ENCODE results near the gene EIF2B2. TPM values are rescaled to one million over a fixed set of nuclear protein-coding genes. Genes with fewer than 3 reads are reported as not detected.

Gene EIF2B2
- total RNA-seq, 4 donors from 2014 or later = 27.3 to 41.9 (median 35.5) TPM

DNA sequence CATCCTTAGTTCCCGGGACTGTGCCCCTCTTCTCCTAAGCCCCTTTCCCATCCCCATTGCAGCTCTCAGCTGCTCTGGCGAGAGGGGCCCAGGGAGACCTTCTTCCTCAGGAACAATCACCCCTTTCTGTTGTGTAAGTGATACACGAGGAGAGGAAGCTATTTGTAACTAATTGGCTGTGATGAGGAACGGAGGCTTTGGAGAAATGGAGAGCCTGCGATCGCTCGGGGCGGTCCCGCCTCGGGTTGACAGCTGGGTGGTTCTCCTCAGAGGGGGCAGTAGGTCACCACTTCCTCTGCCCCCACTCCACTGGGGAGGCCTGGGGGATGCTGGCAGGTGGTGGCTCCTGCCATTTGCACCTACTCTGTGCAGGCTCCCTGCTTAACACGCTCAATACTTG, 40.7 kb upstream of the EIF2B2 start:
- Histone ChIP-seq H3K9me3 (no peaks in the 10 kb centered on the region), H3K27ac (no peak overlapping the region), H3K4me3 (no peak overlapping the region), H3K4me1 (no peaks in the 10 kb centered on the region), H3K27me3 (no peaks in the 10 kb centered on the region), H3K36me3 (no peaks in the 10 kb centered on the region)
- intact Hi-C loops (cut with DNase I; ENCODE audit: low total_unique reads) = no loop called here
- TF ChIP-seq, protein P1, sequence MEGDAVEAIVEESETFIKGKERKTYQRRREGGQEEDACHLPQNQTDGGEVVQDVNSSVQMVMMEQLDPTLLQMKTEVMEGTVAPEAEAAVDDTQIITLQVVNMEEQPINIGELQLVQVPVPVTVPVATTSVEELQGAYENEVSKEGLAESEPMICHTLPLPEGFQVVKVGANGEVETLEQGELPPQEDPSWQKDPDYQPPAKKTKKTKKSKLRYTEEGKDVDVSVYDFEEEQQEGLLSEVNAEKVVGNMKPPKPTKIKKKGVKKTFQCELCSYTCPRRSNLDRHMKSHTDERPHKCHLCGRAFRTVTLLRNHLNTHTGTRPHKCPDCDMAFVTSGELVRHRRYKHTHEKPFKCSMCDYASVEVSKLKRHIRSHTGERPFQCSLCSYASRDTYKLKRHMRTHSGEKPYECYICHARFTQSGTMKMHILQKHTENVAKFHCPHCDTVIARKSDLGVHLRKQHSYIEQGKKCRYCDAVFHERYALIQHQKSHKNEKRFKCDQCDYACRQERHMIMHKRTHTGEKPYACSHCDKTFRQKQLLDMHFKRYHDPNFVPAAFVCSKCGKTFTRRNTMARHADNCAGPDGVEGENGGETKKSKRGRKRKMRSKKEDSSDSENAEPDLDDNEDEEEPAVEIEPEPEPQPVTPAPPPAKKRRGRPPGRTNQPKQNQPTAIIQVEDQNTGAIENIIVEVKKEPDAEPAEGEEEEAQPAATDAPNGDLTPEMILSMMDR (IDR thresholded peaks at IDR 0.05) = no peak
- no peak for TF ChIP-seq POLR2A (IDR thresholded peaks at IDR 0.05)
- no peak for DNase-seq

DNA sequence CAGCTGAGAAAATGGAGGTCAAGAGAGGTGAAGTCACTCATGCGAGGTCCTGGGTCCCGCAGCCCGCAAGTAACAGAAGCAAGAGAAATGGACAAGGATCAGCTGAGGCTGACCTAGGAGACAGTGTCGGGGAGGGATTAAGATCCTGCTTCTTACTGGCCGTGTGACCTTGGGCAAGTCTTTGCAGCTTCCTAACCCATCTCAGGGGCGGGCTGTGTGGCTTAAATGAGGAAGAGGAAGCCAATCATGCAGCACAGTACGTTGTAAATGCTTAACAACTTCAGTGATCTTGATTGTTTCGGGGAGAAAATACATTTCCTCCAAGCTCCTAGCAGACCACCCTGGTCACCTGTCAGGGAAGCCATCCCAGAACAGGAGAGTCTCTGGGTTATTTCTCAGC, 40.2 kb upstream of the EIF2B2 start:
- H3K36me3 ChIP-seq = no peaks in the 10 kb centered on the region
- H3K4me1 ChIP-seq = no peaks in the 10 kb centered on the region
- H3K4me3 ChIP-seq = no peak overlapping the region
- no peak for DNase-seq
- TF ChIP-seq, protein P1 (IDR thresholded peaks at IDR 0.05) = no peak
- TF ChIP-seq POLR2A (IDR thresholded peaks at IDR 0.05) = no peak
- H3K27me3 ChIP-seq = no peaks in the 10 kb centered on the region
- intact Hi-C loops (cut with DNase I; ENCODE audit: low total_unique reads) = no loop called here
- H3K9me3 ChIP-seq = no peaks in the 10 kb centered on the region
- H3K27ac ChIP-seq = no peak overlapping the region

DNA sequence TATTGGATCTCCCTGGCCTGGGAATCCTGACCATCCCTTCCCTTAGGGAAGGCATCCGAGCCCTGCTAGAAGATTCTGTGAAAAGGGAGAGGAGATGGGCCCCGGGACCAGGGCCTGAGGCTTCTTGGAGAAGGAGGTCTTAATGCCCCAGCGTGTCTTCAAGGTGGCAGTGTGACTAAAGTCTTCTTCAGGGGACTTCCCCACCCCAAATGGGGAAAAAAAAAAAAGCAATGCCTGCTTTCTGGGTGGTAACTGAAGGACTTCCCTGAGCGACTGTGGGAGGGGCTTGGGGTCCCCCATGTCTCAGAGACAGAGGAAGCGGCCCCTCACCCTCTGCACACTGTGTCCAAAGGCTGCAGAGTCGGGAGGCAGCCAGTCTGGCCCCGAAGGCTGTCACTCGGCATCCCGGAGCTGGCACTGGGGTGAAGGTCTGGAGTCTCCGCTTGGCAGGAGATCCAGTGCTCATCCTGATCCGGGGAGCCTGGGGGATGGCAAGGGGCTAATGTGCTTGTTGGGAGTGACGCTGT, 39.5 kb upstream of the EIF2B2 start:
- H3K27ac ChIP-seq = no peak overlapping the region
- TF ChIP-seq, protein P1 (IDR thresholded peaks at IDR 0.05) = no peak
- TF ChIP-seq POLR2A (IDR thresholded peaks at IDR 0.05) = no peak
- no peaks in the 10 kb centered on the region for H3K9me3 ChIP-seq
- no peaks in the 10 kb centered on the region for H3K36me3 ChIP-seq
- intact Hi-C loops (cut with DNase I; ENCODE audit: low total_unique reads) = no loop called here
- no peaks in the 10 kb centered on the region for H3K27me3 ChIP-seq
- no peak for DNase-seq
- H3K4me1 ChIP-seq = no peaks in the 10 kb centered on the region
- H3K4me3 ChIP-seq = no peak overlapping the region

DNA sequence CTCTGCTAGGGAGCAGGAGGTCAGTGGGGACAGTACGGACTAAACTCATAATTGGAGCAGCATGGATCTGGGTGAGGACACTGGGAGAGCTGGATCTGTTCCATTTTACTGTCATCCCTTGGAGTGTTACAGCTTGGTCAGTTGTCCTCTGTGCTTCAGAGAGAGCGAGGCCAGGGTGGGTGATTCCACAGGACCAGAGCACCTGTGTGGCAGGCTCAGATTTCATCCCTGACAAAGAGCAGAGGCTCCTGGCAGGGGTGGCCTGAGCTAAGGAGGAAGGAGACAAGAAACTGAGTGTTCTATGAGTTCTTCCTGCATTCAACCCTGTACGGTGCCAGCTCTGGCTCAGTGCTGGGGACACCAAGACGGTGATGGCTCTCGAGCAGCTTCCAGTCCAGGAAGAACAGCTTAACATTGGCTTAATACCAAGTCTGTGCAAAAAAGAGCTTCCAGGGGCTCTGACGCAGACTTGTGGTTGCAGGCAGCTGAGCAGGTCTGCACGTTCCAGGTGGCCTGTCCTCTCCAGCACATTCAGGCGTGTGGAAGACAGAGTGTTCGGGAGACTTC, 38.9 kb upstream of the EIF2B2 start:
- intact Hi-C loops (cut with DNase I; ENCODE audit: low total_unique reads) = no loop called here

DNA sequence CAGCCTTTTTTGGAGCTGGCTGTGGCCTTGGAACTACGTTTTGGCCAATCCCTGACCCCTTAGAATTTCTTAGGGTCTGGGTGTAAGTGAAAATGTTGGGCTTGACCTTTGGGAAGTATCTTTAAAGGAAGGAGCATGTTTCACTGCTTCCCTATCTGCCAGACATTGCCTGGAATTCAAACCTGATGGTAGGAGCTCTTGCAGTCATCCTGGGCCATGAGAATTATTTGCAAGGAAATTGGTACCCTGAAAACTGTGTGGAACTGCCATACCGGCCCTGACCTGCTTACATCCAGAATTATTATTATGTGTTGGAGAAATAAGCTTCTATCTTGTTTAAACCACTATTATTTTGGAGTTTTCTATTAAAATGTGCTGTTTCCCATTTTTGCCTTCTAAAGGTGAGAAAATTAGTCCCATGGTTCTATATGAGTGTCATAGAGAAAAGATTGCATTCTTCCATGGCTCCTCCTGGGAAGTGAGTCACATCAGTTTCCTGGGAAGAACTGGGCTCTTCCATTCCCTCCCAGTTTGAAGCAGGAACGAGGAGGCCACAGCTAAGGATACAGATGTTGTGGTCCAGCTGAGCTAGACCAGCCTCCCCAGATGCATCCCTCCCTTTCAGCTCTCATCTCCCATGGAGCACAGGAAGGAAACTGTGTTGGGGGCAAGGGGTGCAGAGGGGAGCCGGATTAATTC, 37.8 kb upstream of the EIF2B2 start:
- DNase-seq = no peak
- intact Hi-C loops (cut with DNase I; ENCODE audit: low total_unique reads) = no loop called here
- Histone ChIP-seq H3K4me1 (no peaks in the 10 kb centered on the region), H3K4me3 (no peak overlapping the region), H3K36me3 (no peaks in the 10 kb centered on the region), H3K27me3 (no peaks in the 10 kb centered on the region), H3K9me3 (no peaks in the 10 kb centered on the region), H3K27ac (no peak overlapping the region)
- no peak for TF ChIP-seq POLR2A (IDR thresholded peaks at IDR 0.05)
- TF ChIP-seq, protein P1 (IDR thresholded peaks at IDR 0.05) = no peak

More for the DNA sequence above, 38.9 kb upstream of the EIF2B2 start:
- H3K27me3 ChIP-seq = no peaks in the 10 kb centered on the region
- no peaks in the 10 kb centered on the region for H3K9me3 ChIP-seq
- no peak overlapping the region for H3K4me3 ChIP-seq
- no peaks in the 10 kb centered on the region for H3K4me1 ChIP-seq
- no peak for DNase-seq
- no peak overlapping the region for H3K27ac ChIP-seq
- H3K36me3 ChIP-seq = no peaks in the 10 kb centered on the region
- TF ChIP-seq, protein P1 (IDR thresholded peaks at IDR 0.05) = no peak
- no peak for TF ChIP-seq POLR2A (IDR thresholded peaks at IDR 0.05)

Data from uterus (tissue), 4 donors.